HepG2 (cell line): Measurements from ENCODE around the gene EOMES. TPM values are rescaled to one million over a fixed set of nuclear protein-coding genes. Genes with fewer than 3 reads are reported as not detected.

Source experiments
- CBX2 ChIP-seq, 2 experiments: fragments of 200-600 bp in 1 of 2; sonication (generic); formaldehyde crosslinking in 1 of 2; IDR thresholded peaks; 2 replicates each; pipeline versions ENCODE4 v1.7.0 to v1.8.1; 2018 to 2022; ENCODE audit warnings: low read depth in 2 of 2, low read length in 1 of 2, mild to moderate bottlenecking in 1 of 2, missing genetic modification reagents in 1 of 2
- CCAR2 ChIP-seq: fragments of 200-400 bp; formaldehyde crosslinking; optimal IDR thresholded peaks from 2 replicates; pipeline ENCODE3; 2018; ENCODE audit warnings: low read depth, mild to moderate bottlenecking, low read length, moderate library complexity
- FOXK1 ChIP-seq: sonication (generic); formaldehyde crosslinking; IDR thresholded peaks from 2 replicates; pipeline ENCODE4 v1.4.0; 2020; ENCODE audit warnings: low read depth, missing genetic modification reagents, borderline replicate concordance
- GATAD1 ChIP-seq: IDR thresholded peaks from 2 replicates; pipeline ENCODE4 v1.6.1; 2016; ENCODE audit warnings: missing genetic modification reagents, missing compliant biosample characterization
- GATAD2A ChIP-seq: IDR thresholded peaks from 2 replicates; pipeline ENCODE4 v1.6.1; 2016
- KAT2B ChIP-seq: fragments of 150-350 bp; IDR thresholded peaks from 2 replicates; pipeline ENCODE4 v1.6.1; 2014; ENCODE audit warnings: low read depth, low read length, borderline replicate concordance
- KAT7 ChIP-seq: IDR thresholded peaks from 2 replicates; pipeline ENCODE4 v1.6.1; 2018; ENCODE audit warnings: borderline replicate concordance, missing compliant biosample characterization
- NCOR1 ChIP-seq: fragments of 200-600 bp; sonication (generic); IDR thresholded peaks from 2 replicates; pipeline ENCODE4 v1.7.0; 2017; ENCODE audit warnings: antibody characterized with exemption, low read length, borderline replicate concordance
- NR3C1 ChIP-seq: sonication (generic); formaldehyde crosslinking; IDR thresholded peaks from 2 replicates; pipeline ENCODE4 v1.4.0; 2020; ENCODE audit warnings: missing genetic modification reagents
- RORA ChIP-seq: sonication (generic); formaldehyde crosslinking; IDR thresholded peaks from 2 replicates; pipeline ENCODE4 v1.5.0; 2020; ENCODE audit warnings: mild to moderate bottlenecking, missing genetic modification reagents, moderate library complexity
- SATB2 ChIP-seq: sonication (generic); formaldehyde crosslinking; IDR thresholded peaks from 2 replicates; pipeline ENCODE4 v1.5.0; 2020; ENCODE audit warnings: missing genetic modification reagents
- SIX1 ChIP-seq: sonication (generic); formaldehyde crosslinking; IDR thresholded peaks from 2 replicates; pipeline ENCODE4 v1.4.0; 2020; ENCODE audit warnings: missing genetic modification reagents, borderline replicate concordance
- TBP ChIP-seq: sonication (generic); formaldehyde crosslinking; IDR thresholded peaks from 2 replicates; pipeline ENCODE4 v1.5.0; 2020; ENCODE audit warnings: missing genetic modification reagents
- TCF12 ChIP-seq, 2 experiments: fragments of 450-650 bp in 1 of 2; sonication (generic) in 1 of 2; formaldehyde crosslinking in 1 of 2; IDR thresholded peaks; 2 replicates each; pipeline versions ENCODE4 v1.6.1 to v1.8.0; 2017 to 2022; ENCODE audit warnings: antibody characterized with exemption in 1 of 2, mild to moderate bottlenecking in 1 of 2, missing genetic modification reagents in 1 of 2, moderate library complexity in 1 of 2
- TEAD3 ChIP-seq: optimal IDR thresholded peaks from 2 replicates; pipeline ENCODE3; 2016; ENCODE audit warnings: borderline replicate concordance
- ZBTB1 ChIP-seq: sonication (generic); formaldehyde crosslinking; IDR thresholded peaks from 2 replicates; pipeline ENCODE4 v1.4.0; 2020; ENCODE audit warnings: missing genetic modification reagents, borderline replicate concordance
- ZFP36L2 ChIP-seq: sonication (generic); formaldehyde crosslinking; IDR thresholded peaks from 2 replicates; pipeline ENCODE4 v1.4.0; 2020; ENCODE audit warnings: missing genetic modification reagents
- ZGPAT ChIP-seq: IDR thresholded peaks from 2 replicates; pipeline ENCODE4 v1.6.1; 2016; ENCODE audit warnings: mild to moderate bottlenecking
- ZNF251 ChIP-seq: sonication (generic); formaldehyde crosslinking; IDR thresholded peaks from 2 replicates; pipeline ENCODE4 v1.9.0; 2021; ENCODE audit warnings: mild to moderate bottlenecking, missing genetic modification reagents
- ZNF253 ChIP-seq: sonication (generic); formaldehyde crosslinking; IDR thresholded peaks from 2 replicates; pipeline ENCODE4 v1.8.0; 2022; ENCODE audit warnings: mild to moderate bottlenecking, missing genetic modification reagents, borderline replicate concordance
- ZNF512 ChIP-seq: sonication (generic); formaldehyde crosslinking; IDR thresholded peaks from 2 replicates; pipeline ENCODE4 v1.4.0; 2020; ENCODE audit warnings: mild to moderate bottlenecking, missing genetic modification reagents
- ZNF557 ChIP-seq: sonication (generic); formaldehyde crosslinking; IDR thresholded peaks from 2 replicates; pipeline ENCODE4 v1.4.0; 2020; ENCODE audit warnings: missing genetic modification reagents
- ZNF564 ChIP-seq: sonication (generic); formaldehyde crosslinking; IDR thresholded peaks from 2 replicates; pipeline ENCODE4 v1.8.1; 2023; ENCODE audit warnings: mild to moderate bottlenecking, missing genetic modification reagents
- ZNF747 ChIP-seq: sonication (generic); formaldehyde crosslinking; IDR thresholded peaks from 2 replicates; pipeline ENCODE4 v1.8.1; 2023; ENCODE audit warnings: missing genetic modification reagents, mild to moderate bottlenecking, borderline replicate concordance
- ZNF770 ChIP-seq: sonication (generic); formaldehyde crosslinking; IDR thresholded peaks from 2 replicates; pipeline ENCODE4 v1.5.0; 2020; ENCODE audit warnings: mild to moderate bottlenecking, missing genetic modification reagents
- ZNF83 ChIP-seq: sonication (generic); formaldehyde crosslinking; IDR thresholded peaks from 2 replicates; pipeline ENCODE4 v1.4.0; 2020; ENCODE audit warnings: missing genetic modification reagents, mild to moderate bottlenecking, borderline replicate concordance
- ZNF883 ChIP-seq: sonication (generic); formaldehyde crosslinking; IDR thresholded peaks from 2 replicates; pipeline ENCODE4 v1.5.1; 2020; ENCODE audit warnings: mild to moderate bottlenecking, missing genetic modification reagents; ENCODE audit errors: not compliant biosample characterization
- polyA plus RNA-seq, 8 experiments: library from polyadenylated mRNA; depleted of rRNA in 3 of 8; stranded (reverse) in 7 of 8; unstranded in 1 of 8; fragments of >200 nt; fragmentation: Illumina TruSeq in 4 of 8; extraction: Trizol in 4 of 8; gene quantifications; 2 replicates each; pipeline versions ENCODE4 v1.2.1 to v1.2.3, GENCODE V29; 2011 to 2016; ENCODE audit warnings: low read depth in 4 of 8, missing spikeins in 1 of 8, mixed read lengths in 1 of 8; ENCODE audit not compliant: insufficient read depth in 1 of 8
- total RNA-seq, 5 experiments: library from RNA; depleted of rRNA; stranded (reverse); fragments of >200 nt; fragmentation: Illumina TruSeq; extraction: Trizol; gene quantifications; 2 replicates each; pipeline ENCODE4 v1.2.3, GENCODE V29; 2016; ENCODE audit warnings: low read depth in 1 of 5

The EOMES gene
- total and polyA plus RNA-seq, 2 of the 13 experiments (the other 11 are each of a cell fraction or from before 2014, with no cell fraction given), result 0.11 to 0.12 TPM

- no peak for TF ChIP-seq SATB2 (CRISPR knock-in tag)
- no peak for TF ChIP-seq ZNF564 (CRISPR knock-in tag)
- TF ChIP-seq ZBTB1 (CRISPR knock-in tag), result no peak
- no peak for TF ChIP-seq FOXK1 (CRISPR knock-in tag)
- TF ChIP-seq ZNF251 (CRISPR knock-in tag), result no peak
- TF ChIP-seq ZNF512 (CRISPR knock-in tag), result no peak
- no peak for TF ChIP-seq GATAD1 (CRISPR knock-in tag)
- no peak for TF ChIP-seq KAT2B
- no peak for TF ChIP-seq CBX2 (IDR thresholded peaks at IDR 0.05; ENCODE audit: low read depth, low read length)
- no peak for TF ChIP-seq CBX2 (CRISPR knock-in tag; IDR thresholded peaks at IDR 0.05; ENCODE audit: low read depth)
- no peak for TF ChIP-seq ZNF83 (CRISPR knock-in tag)
- no peak for TF ChIP-seq ZNF557 (CRISPR knock-in tag)
- peak; percentile 46; the same call in 1 of the 2 replicates for TF ChIP-seq KAT7
- no peak for TF ChIP-seq TCF12 (IDR thresholded peaks at IDR 0.05)
- no peak for TF ChIP-seq TCF12 (CRISPR knock-in tag; IDR thresholded peaks at IDR 0.05)
- TF ChIP-seq NCOR1, result no peak
- TF ChIP-seq ZNF883 (CRISPR knock-in tag), result no peak
- 0 out of 2 replicates have a peak, but pooled peaks have one; percentile 8 for TF ChIP-seq ZGPAT (CRISPR knock-in tag)
- TF ChIP-seq NR3C1 (CRISPR knock-in tag), result no peak
- no peak for TF ChIP-seq RORA
- TF ChIP-seq GATAD2A, result peak; percentile 9; the same call in 1 of the 2 replicates
- no peak for TF ChIP-seq SIX1 (CRISPR knock-in tag)
- no peak for TF ChIP-seq ZNF747 (CRISPR knock-in tag)
- no peak for TF ChIP-seq CCAR2
- no peak for TF ChIP-seq ZFP36L2 (CRISPR knock-in tag)
- TF ChIP-seq ZNF253 (CRISPR knock-in tag), result no peak
- peak; percentile 90 for TF ChIP-seq ZNF770 (CRISPR knock-in tag)
- TF ChIP-seq TEAD3 (CRISPR knock-in tag), result peak; percentile 46
- no peak for TF ChIP-seq TBP (CRISPR knock-in tag)
Measured at GRCh38 chr3:27680517-27681246, 41.4 kb downstream of the EOMES start (continued).
